RWPE1 (cell line): ENCODE measurements around the gene KHSRP.
"Not testable (repeated sequence)": the region's sequence is repeated elsewhere in the genome, so short reads cannot be mapped to it uniquely, and the experiment has no call there.

Experiments used
- CTCF ChIA-PET: fragments of 350-600 bp; sonication (Branson Sonifier 250); formaldehyde crosslinking; extraction: SDS; loops from one replicate; lab custom pipeline; 2021; lab: Yijun Ruan, JAX
- POLR2A ChIA-PET: fragments of 400-600 bp; formaldehyde crosslinking; extraction: SDS; loops from one replicate; lab custom pipeline; 2020; ENCODE audit warnings: antibody characterized with exemption; ENCODE audit not compliant: low non-redundant PET; lab: Yijun Ruan, JAX
- DNase-seq: peaks from one replicate; pipeline ENCODE4 v3.0.0; 2012; ENCODE audit warnings: low spot score
- H3K27ac ChIP-seq: fragments of 450-650 bp; 2 replicates; pipeline ENCODE4 v1.5.1; 2017
- CTCF ChIP-seq: fragments of 450-650 bp; conservative IDR thresholded peaks from 2 replicates; pipeline ENCODE4 v1.5.1; 2017; ENCODE audit warnings: low read depth, mild to moderate bottlenecking

Gene KHSRP

DNA sequence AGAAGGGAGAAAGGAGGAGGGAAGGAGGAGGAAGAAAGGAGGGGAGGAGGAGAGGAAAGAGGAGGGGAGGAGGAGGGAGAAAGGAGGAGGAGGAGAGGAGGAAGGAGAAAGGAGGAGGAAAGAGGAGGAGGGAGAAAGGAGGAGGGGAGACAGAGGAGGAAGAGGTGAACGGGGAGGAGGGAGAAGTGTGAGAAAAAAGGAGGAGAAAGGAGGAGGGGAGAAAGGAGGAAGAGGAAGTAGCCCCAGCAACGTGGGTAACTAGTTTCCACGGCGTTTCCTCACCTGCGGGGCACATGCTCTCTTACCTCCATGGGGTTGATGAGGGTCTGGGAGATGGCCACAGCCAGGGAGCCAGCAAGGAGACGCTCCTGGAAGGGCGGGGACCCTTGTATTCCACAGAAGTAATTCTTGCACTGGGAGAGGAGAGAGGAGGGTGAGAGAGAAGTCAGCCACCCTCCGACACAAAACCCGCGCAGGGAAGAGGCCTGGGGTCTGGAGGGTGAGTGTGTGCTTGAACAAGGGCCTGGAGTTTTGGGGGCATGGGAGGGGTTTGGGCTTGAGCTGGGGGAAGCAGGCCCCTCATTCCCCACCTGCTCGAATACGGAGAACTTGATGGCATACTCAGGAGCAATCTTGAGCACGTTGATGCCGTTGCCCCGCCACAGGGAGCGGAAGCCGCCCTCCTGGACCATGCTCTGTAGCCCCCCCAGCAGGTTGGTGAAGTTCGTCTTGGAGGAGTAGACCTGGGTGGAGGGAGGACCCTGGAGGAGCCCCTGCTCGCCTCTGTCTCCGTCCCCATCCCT, 5.0 kb upstream of the KHSRP start:
- no peak for DNase-seq
- TF ChIP-seq CTCF: no peak
- POLR2A ChIA-PET: no interaction called here
- H3K27ac ChIP-seq: no peak overlapping the region
- CTCF ChIA-PET: interaction anchor here (0.6 kb wide), 1 partner anchor 454 kb away, joined by 3 read pairs; no protein-coding TSS in a partner anchor

- H3K27ac ChIP-seq, CTCF ChIA-PET, DNase-seq, POLR2A ChIA-PET: not testable (repeated sequence)
Measured at GRCh38 chr19:6428692-6429418, 4.2 kb upstream of the KHSRP start.

GRCh38 chr19:6427131-6427530, 2.5 kb upstream of the KHSRP start:
- POLR2A ChIA-PET: no interaction called here
- no peak for TF ChIP-seq CTCF
- no peak overlapping the region for H3K27ac ChIP-seq
- CTCF ChIA-PET: no interaction called here
- no peak for DNase-seq

DNA sequence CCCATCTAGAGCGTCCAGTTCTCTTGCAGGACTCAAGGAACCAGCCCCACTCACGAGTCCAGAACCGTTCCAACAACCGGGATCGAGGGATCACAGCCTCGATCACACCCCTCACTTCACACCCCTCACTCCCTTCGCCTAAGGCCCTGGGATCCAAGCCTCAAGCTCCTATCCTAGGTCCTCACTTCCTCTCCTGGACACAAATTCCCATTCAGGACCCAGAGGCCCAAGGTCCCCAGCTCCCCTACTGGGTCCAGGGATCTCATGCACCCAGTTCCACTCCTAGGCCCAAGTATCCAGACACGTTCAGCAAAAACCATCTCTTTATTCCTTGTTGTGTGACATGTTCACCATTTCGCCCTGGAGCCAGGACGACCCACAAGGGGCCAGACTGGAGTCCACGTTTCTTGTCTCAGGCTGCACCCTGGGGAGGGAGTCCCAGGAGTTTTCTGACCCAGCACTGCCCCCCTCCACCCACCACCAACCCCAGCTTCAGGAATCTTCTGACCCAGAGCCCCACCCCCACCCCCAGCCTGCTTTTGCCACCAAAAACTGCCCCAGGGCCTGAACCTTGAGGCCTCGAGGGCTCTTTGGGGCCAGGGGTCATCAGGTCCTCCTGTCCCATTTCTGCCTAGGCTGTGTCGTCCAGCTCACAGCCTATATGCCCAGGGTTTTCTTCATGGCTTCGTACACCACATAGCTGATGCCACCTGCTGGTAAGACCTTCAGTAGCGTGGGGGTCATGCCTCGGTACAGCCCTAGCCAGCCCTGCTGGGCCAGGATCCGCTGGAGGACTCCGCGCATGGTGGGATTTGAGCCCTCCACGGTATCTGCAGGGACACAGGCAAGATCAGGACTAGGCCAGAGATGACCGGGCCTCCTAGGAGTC, 1.4 kb upstream of the KHSRP start:
- TF ChIP-seq CTCF: no peak
- CTCF ChIA-PET: no interaction called here

DNA sequence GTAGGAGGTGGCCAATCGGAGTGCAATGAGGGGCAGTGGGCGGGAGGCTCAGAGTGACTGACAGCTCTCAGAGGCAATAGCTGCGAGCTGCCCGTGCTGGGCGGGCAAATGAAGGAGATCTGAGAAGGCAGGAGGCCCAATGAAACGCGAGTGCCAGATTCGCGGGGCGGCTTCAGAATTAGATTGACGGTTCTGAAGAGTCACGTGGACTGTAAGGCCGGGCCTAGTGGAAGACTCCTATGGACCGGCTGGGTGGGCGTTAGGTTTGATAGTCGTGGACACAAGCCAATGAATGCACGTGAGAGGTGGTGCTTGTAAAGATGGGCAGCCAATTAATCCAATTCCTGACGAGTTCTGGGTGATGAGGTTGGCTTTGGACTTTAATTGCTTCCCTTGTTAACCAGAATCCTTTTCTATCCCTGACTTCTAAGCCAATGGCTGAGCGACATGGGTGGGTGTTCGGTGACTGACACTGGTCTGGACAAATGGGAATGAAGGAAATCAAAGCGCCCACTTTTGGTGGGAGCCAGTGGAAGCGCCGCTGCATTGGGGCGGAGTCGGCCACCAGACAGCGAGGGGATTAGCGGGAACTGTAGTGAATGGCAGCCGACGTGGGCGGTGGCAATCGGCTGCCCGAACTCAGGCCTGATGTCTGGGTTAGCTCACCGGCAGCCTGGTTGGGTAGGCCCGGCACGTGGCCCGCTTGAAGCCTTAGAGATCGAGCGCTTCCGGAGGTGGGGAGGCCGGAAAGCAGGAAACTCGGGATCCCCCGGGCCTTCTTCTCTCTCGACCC, 524 bp upstream of the KHSRP start:
- CTCF ChIA-PET: no interaction called here
- POLR2A ChIA-PET: no interaction called here
- peak; percentile 100 for DNase-seq
- no peak for TF ChIP-seq CTCF
- H3K27ac ChIP-seq: peak overlapping the region; percentile 83

More for the DNA sequence above, 1.4 kb upstream of the KHSRP start:
- POLR2A ChIA-PET: no interaction called here
- DNase-seq: no peak
- H3K27ac ChIP-seq: peak overlapping the region; percentile 83

- no peak for TF ChIP-seq CTCF
- CTCF ChIA-PET: no interaction called here
- peak; percentile 63 for DNase-seq
- peak overlapping the region; percentile 83 for H3K27ac ChIP-seq
- POLR2A ChIA-PET: no interaction called here
Measured at GRCh38 chr19:6423499-6424194, 964 bp downstream of the KHSRP start.
